ENCODE measurements around the gene DUSP22. TPM values are rescaled to one million over a fixed set of nuclear protein-coding genes. Genes with fewer than 3 reads are reported as not detected.

Gene DUSP22
- total and polyA plus RNA-seq, 8 donors, result 15.6 to 338 (median 34.8) TPM

GRCh38 chr6:391559-392440 is 99.5 kb downstream of the DUSP22 start, which contains the start of gene IRF4:
Gene IRF4 (plus strand): TSS chr6:391752. CDS start chr6:393153, 1,401 bp downstream.
- peaks cover 31 to 36% (median 33%) of the 10 kb centered on the region in 4 donors for H3K4me1 ChIP-seq
- H3K36me3 ChIP-seq, result no peaks in the 10 kb centered on the region
- WGBS, 5 donors, result 1 to 3% (median 2%) methylated on average over 19 to 82 of the region's 82 CpGs
- H3K27me3 ChIP-seq, result peaks cover 26 to 88% (median 64%) of the 10 kb centered on the region in 3 donors
- peak in 1 of 2 donors; percentile 34 for DNase-seq
- TF ChIP-seq EP300 (IDR thresholded peaks at IDR 0.05) (no peak), POLR2A (IDR thresholded peaks at IDR 0.05) (no peak), POLR2AphosphoS5 (IDR thresholded peaks at IDR 0.05) (peak in 2 of 3 donors; percentile 63 to 68)
- no peaks in the 10 kb centered on the region for H3K9me3 ChIP-seq
- H3K4me3 ChIP-seq, result peak within 1 kb of the TSS; percentile 38 to 57 (median 44)
- intact Hi-C loops (cut with DNase I; ENCODE audit: low total_unique reads), result no loop called here
- peak within 1 kb of the TSS in 4 of 5 donors; percentile 4 to 53 (median 32) for H3K27ac ChIP-seq

DNA sequence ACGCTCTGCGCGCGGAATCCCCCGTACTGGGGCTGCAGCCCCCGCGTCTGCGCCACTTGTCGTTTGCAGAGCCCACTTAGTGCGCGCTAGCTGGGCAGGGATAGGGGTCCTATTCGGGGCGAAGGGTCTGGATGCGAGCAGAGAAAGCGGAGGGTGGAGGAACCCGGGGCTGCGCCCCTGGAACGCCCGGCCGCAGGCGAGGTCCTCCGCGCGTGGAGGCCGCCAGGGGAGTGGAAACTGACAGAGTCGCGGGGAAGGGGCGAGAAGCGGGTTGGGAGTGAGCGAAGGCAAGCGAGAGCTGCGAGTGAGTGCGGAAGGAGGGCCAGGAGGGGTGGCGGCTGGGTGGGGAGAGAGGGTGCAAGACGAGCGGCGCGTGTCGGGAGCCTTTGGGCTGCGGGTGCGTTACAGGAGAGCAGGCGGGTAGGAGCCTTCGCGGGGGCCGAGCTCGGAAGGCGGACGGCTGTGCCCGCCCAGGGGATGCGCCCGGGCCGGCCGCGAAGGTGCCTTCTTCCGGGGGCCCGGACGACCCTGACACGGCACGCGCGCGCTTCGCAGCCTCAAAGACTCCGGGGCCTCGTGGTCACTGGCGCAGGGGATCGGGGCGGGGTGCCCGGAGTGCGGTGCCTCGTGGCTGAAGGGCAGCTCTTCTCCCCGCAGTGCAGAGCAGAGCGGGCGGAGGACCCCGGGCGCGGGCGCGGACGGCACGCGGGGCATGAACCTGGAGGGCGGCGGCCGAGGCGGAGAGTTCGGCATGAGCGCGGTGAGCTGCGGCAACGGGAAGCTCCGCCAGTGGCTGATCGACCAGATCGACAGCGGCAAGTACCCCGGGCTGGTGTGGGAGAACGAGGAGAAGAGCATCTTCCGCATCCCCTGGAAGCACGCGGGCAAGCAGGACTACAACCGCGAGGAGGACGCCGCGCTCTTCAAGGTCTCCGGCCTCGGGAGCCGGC is 100.4 kb downstream of the DUSP22 start:
- H3K27ac ChIP-seq, result peak overlapping the region in 3 of 5 donors; percentile 27 to 43 (median 38)
- H3K36me3 ChIP-seq, result no peaks in the 10 kb centered on the region
- H3K4me1 ChIP-seq, result peaks cover 31 to 36% (median 33%) of the 10 kb centered on the region in 4 donors
- H3K27me3 ChIP-seq, result peaks cover 26 to 96% (median 64%) of the 10 kb centered on the region in 3 donors
- no peaks in the 10 kb centered on the region for H3K9me3 ChIP-seq
- TF ChIP-seq POLR2A (IDR thresholded peaks at IDR 0.05), result no peak
- TF ChIP-seq CTCF (IDR thresholded peaks at IDR 0.05), result no peak
- TF ChIP-seq EP300 (IDR thresholded peaks at IDR 0.05), result no peak
- no peak for TF ChIP-seq POLR2AphosphoS5 (IDR thresholded peaks at IDR 0.05)
- intact Hi-C loops (cut with DNase I; ENCODE audit: low total_unique reads), result no loop called here
- DNase-seq, result peak in 1 of 2 donors; percentile 36
- H3K4me3 ChIP-seq, result peak overlapping the region; percentile 38 to 57 (median 44)
- WGBS, 5 donors, result 3 to 4% (median 4%) methylated on average over 49 to 108 of the region's 108 CpGs

- peaks cover 26 to 96% (median 61%) of the 10 kb centered on the region in 3 donors for H3K27me3 ChIP-seq
- peaks cover 31 to 36% (median 33%) of the 10 kb centered on the region in 4 donors for H3K4me1 ChIP-seq
- TF ChIP-seq POLR2AphosphoS5 (IDR thresholded peaks at IDR 0.05), result no peak
- TF ChIP-seq CTCF (IDR thresholded peaks at IDR 0.05), result no peak
- TF ChIP-seq POLR2A (IDR thresholded peaks at IDR 0.05), result no peak
- no peak for TF ChIP-seq EP300 (IDR thresholded peaks at IDR 0.05)
- peak overlapping the region; percentile 38 to 57 (median 44) for H3K4me3 ChIP-seq
- H3K27ac ChIP-seq, result no peak overlapping the region
- intact Hi-C loops (cut with DNase I; ENCODE audit: low total_unique reads), result no loop called here
- H3K36me3 ChIP-seq, result no peaks in the 10 kb centered on the region
- WGBS, 5 donors, result 2 to 8% (median 4%) methylated on average over 32 to 68 of the region's 68 CpGs
- DNase-seq, result no peak
- no peaks in the 10 kb centered on the region for H3K9me3 ChIP-seq
Observed at GRCh38 chr6:393391-394221, 101.3 kb downstream of the DUSP22 start.

DNA sequence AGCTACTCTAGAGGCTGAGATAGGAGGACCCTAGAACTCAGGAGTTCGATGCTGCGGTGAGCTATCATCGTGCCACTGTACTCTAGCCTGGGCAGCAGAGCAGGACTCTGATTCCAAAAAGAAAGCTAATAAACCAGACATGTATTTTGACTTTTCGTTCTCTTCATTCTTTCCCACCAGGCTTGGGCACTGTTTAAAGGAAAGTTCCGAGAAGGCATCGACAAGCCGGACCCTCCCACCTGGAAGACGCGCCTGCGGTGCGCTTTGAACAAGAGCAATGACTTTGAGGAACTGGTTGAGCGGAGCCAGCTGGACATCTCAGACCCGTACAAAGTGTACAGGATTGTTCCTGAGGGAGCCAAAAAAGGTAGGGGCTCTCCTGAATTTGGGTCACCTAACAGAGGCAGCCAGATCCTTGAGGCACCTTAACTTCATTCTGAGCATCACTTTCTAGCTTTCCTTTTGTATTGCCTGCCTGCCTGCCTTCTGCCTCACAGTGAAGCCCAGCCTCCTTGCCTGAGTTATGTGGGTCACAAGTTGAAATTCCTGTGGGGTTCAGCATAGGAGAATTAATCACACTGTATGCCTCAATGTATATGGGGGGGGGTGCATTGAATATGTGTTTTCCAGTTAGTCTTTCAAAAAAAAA is 102.5 kb downstream of the DUSP22 start:
- no peak for DNase-seq
- H3K4me1 ChIP-seq, result peaks cover 31 to 36% (median 33%) of the 10 kb centered on the region in 4 donors
- no peak overlapping the region for H3K27ac ChIP-seq
- no peaks in the 10 kb centered on the region for H3K9me3 ChIP-seq
- H3K4me3 ChIP-seq, result no peak overlapping the region
- intact Hi-C loops (cut with DNase I; ENCODE audit: low total_unique reads), result no loop called here
- H3K27me3 ChIP-seq, result peaks cover 26 to 89% (median 59%) of the 10 kb centered on the region in 3 donors
- TF ChIP-seq CTCF (IDR thresholded peaks at IDR 0.05), result no peak
- no peak for TF ChIP-seq EP300 (IDR thresholded peaks at IDR 0.05)
- no peak for TF ChIP-seq POLR2AphosphoS5 (IDR thresholded peaks at IDR 0.05)
- no peak for TF ChIP-seq POLR2A (IDR thresholded peaks at IDR 0.05)
- no peaks in the 10 kb centered on the region for H3K36me3 ChIP-seq
- 78 to 91% (median 90%) methylated on average over 13 of the region's 13 CpGs for WGBS, 5 donors

Measured in stomach (tissue), 9 donors.